ENCODE measurements around the gene SSBP2. TPM values are rescaled to one million over a fixed set of nuclear protein-coding genes. Genes with fewer than 3 reads are reported as not detected.

The SSBP2 gene
- total and polyA plus RNA-seq, 2 donors from 2014 or later: 17.0 to 57.1 TPM

DNA sequence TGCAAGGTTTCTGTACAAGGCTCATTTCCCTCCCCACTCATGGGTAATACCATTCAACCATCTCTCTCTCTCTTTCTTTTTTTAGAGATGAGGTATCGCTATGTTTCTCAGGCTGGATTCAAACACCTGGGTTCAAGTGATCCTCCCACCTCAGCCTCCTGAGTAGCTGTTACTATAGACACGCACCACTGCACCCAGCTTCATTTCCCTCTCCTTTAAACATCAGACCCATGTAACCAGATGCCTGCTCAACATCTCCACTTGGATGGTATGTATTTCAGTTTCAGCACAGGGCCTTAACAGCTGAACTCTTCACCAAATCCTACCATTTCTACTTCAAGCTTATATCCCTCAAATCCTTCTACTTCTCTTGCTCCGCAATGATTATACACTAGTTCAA is 117.4 kb downstream of the SSBP2 start:
- Histone ChIP-seq H3K4me1 (ENCODE audit: control insufficient read depth in 2 of 3, insufficient read depth in 2 of 3, low read depth in 1 of 3, low read length in 3 of 3) (no peaks in the 10 kb centered on the region), H3K36me3 (ENCODE audit: control insufficient read depth in 2 of 3, insufficient read depth in 3 of 3, low read length in 3 of 3) (no peaks in the 10 kb centered on the region), H3K9me3 (ENCODE audit: control insufficient read depth in 2 of 3, insufficient read depth in 1 of 3, low read length in 3 of 3) (no peaks in the 10 kb centered on the region), H3K9ac (ENCODE audit: low read length in 3 of 3) (no peak overlapping the region), H3K27ac (ENCODE audit: low read depth in 2 of 2, low read length in 2 of 2) (no peak overlapping the region), H3K4me3 (ENCODE audit: low read length in 3 of 3) (no peak overlapping the region), H3K27me3 (ENCODE audit: control insufficient read depth, insufficient read depth, low read length) (no peaks in the 10 kb centered on the region)
- intact Hi-C loops (cut with DNase I): no loop called here
- no peak for TF ChIP-seq CTCF (IDR thresholded peaks at IDR 0.05; ENCODE audit: borderline replicate concordance, extremely low read depth, insufficient read depth)
- FAIRE-seq (no peak), DNase-seq (peak in 2 of 5 donors; percentile 16 to 17)

GRCh38 chr5:81632679-81633078 is 118.2 kb downstream of the SSBP2 start:
- intact Hi-C loops (cut with DNase I): no loop called here
- H3K27ac ChIP-seq (ENCODE audit: low read depth in 2 of 2, low read length in 2 of 2): no peak overlapping the region
- H3K4me1 ChIP-seq (ENCODE audit: control insufficient read depth in 2 of 3, insufficient read depth in 2 of 3, low read depth in 1 of 3, low read length in 3 of 3): no peaks in the 10 kb centered on the region
- FAIRE-seq (no peak), DNase-seq (no peak)
- no peak overlapping the region for H3K9ac ChIP-seq (ENCODE audit: low read length in 3 of 3)
- no peaks in the 10 kb centered on the region for H3K36me3 ChIP-seq (ENCODE audit: control insufficient read depth in 2 of 3, insufficient read depth in 3 of 3, low read length in 3 of 3)
- H3K9me3 ChIP-seq (ENCODE audit: control insufficient read depth in 2 of 3, insufficient read depth in 1 of 3, low read length in 3 of 3): no peaks in the 10 kb centered on the region
- no peak for TF ChIP-seq CTCF (IDR thresholded peaks at IDR 0.05; ENCODE audit: borderline replicate concordance, extremely low read depth, insufficient read depth)
- H3K27me3 ChIP-seq (ENCODE audit: control insufficient read depth, insufficient read depth, low read length): no peaks in the 10 kb centered on the region
- no peak overlapping the region for H3K4me3 ChIP-seq (ENCODE audit: low read length in 3 of 3)

GRCh38 chr5:81631621-81632020 is 119.3 kb downstream of the SSBP2 start:
- H3K4me1 ChIP-seq (ENCODE audit: control insufficient read depth in 2 of 3, insufficient read depth in 2 of 3, low read depth in 1 of 3, low read length in 3 of 3): no peaks in the 10 kb centered on the region
- H3K27ac ChIP-seq (ENCODE audit: low read depth in 2 of 2, low read length in 2 of 2): no peak overlapping the region
- no peak overlapping the region for H3K9ac ChIP-seq (ENCODE audit: low read length in 3 of 3)
- FAIRE-seq: no peak
- H3K36me3 ChIP-seq (ENCODE audit: control insufficient read depth in 2 of 3, insufficient read depth in 3 of 3, low read length in 3 of 3): no peaks in the 10 kb centered on the region
- intact Hi-C loops (cut with DNase I): no loop called here
- no peaks in the 10 kb centered on the region for H3K27me3 ChIP-seq (ENCODE audit: control insufficient read depth, insufficient read depth, low read length)
- DNase-seq: no peak
- no peak overlapping the region for H3K4me3 ChIP-seq (ENCODE audit: low read length in 3 of 3)
- H3K9me3 ChIP-seq (ENCODE audit: control insufficient read depth in 2 of 3, insufficient read depth in 1 of 3, low read length in 3 of 3): no peaks in the 10 kb centered on the region
- no peak for TF ChIP-seq CTCF (IDR thresholded peaks at IDR 0.05; ENCODE audit: borderline replicate concordance, extremely low read depth, insufficient read depth)

DNA sequence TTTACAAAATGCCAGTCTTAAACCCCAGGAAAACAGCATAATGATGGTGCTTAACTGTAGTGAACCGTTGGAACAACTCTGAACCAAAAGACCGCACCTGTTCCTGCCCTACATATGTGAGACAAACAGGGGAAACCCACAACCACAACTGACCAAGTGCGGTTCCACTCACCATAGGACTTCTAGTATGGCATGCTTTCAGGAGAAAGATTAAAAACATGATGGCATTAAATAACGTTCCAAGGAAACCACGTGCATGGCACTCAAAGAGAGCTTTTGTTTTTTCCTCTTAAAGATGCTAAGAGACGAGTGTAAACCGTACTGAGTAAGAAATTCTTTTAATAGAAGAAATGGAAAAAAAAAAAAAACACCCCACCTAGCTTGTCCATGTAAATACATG is 119.8 kb downstream of the SSBP2 start:
- H3K9ac ChIP-seq (ENCODE audit: low read length in 3 of 3): no peak overlapping the region
- no peak overlapping the region for H3K27ac ChIP-seq (ENCODE audit: low read depth in 2 of 2, low read length in 2 of 2)
- no peak for TF ChIP-seq CTCF (IDR thresholded peaks at IDR 0.05; ENCODE audit: borderline replicate concordance, extremely low read depth, insufficient read depth)
- H3K4me3 ChIP-seq (ENCODE audit: low read length in 3 of 3): no peak overlapping the region
- DNase-seq (no peak), FAIRE-seq (no peak)
- intact Hi-C loops (cut with DNase I): no loop called here
- no peaks in the 10 kb centered on the region for H3K27me3 ChIP-seq (ENCODE audit: control insufficient read depth, insufficient read depth, low read length)
- no peaks in the 10 kb centered on the region for H3K9me3 ChIP-seq (ENCODE audit: control insufficient read depth in 2 of 3, insufficient read depth in 1 of 3, low read length in 3 of 3)
- H3K36me3 ChIP-seq (ENCODE audit: control insufficient read depth in 2 of 3, insufficient read depth in 3 of 3, low read length in 3 of 3): no peaks in the 10 kb centered on the region
- no peaks in the 10 kb centered on the region for H3K4me1 ChIP-seq (ENCODE audit: control insufficient read depth in 2 of 3, insufficient read depth in 2 of 3, low read depth in 1 of 3, low read length in 3 of 3)
